Activated gamma-delta T cell treated with anti-CD3 and anti-CD28 coated beads, Interleukin-2, amount 50 U/mL, for 16 hours (primary cell): ENCODE results near the gene ADA.
"Not testable (repeated sequence)": the region's sequence is repeated elsewhere in the genome, so short reads cannot be mapped to it uniquely, and the experiment has no call there.

ENCODE experiments used
- DNase-seq: peaks from one replicate; pipeline ENCODE4 v3.0.0-alpha.2; 2020; ENCODE audit warnings: low read depth

Gene ADA

DNA sequence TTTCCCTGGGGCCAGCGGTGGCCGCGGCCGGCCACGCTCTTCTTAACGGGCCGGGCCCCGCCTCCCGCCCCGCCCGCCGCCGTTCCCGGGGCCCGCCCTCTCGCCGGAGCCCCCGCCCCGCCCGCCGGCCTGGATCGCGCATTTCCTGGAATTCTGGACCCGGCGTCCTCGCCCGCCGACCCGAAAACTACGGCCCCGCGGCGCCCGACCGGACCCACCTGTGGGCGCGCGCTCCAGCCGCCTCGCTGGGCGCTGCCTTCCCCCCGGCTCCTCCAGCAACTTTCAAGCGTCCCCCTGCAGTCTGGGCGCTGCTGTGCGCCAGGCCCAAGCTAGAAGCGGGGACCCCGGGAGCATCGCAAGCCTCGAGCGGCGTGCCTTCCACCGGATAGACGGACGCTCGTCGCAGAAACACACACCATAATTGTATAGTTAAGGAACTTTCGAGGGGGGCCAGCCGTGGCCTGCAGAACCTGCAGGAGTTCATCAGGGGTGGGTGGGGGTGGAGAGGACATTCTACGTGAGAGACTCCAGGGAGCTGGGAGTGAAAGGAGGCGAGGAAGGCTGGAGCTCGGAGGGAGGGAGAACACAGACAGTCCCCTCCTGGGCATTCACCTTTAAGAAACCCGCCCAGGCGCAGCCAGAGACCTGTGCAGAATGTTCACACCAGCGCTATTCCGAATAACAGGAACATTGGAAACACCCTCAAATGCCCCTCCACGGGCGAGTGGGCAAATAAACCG, at the start of gene ADA:
Gene ADA, minus strand, starts transcription at position 16 of the 740 bp plus-strand sequence. CDS start 92 bp downstream, outside the sequence.
- no peak for DNase-seq

GRCh38 chr20:44700306-44700705, 48.8 kb upstream of the ADA start:
- DNase-seq = no peak

DNA sequence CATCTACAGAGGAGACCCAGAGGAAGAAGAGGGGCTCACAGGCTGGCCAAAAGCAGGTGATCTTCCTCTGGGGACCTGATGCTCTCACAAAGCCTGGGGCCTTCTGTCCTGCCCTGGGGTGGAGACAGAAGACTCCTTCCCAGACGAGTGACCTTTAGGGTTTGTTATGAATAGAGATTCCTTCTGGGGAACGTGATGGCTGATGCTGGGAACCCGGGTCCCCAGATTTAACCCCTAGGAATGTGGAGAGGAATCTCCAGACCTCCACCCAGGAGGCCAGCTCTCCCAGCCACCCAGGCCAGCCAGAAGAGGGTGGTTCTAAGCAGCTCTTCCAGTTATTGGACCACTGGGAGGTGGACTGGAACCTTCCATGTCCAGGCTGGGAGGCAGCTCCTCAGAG, 46.9 kb upstream of the ADA start:
- no peak for DNase-seq

GRCh38 chr20:44697041-44697440, 45.5 kb upstream of the ADA start:
- not testable (repeated sequence) for DNase-seq

- no peak for DNase-seq
These were observed 44.8 kb upstream of the ADA start for GRCh38 chr20:44696315-44696714.

GRCh38 chr20:44695674-44696300, 44.3 kb upstream of the ADA start:
- DNase-seq = no peak

DNA sequence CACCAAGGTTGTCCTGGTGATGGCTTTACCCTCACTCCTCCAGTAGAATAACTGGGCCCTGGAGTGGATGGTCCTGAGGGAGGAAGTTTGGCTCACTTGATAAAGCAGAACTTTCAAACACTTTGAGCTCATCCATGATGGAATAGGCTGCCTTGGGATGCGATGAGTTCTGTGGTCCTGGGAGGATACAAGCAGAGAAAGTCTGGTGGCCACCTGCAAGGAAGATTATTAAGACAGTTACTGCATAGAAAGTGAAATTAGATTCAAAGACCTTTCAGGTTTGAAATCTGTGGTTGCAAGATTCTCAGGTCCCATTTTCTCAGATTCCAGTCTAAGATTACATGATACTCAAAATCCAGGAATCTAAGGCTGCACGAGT, 43.8 kb upstream of the ADA start:
- no peak for DNase-seq

- no peak for DNase-seq
These were observed 42.7 kb upstream of the ADA start for GRCh38 chr20:44694159-44694558.

GRCh38 chr20:44693627-44694026, 42.1 kb upstream of the ADA start:
- no peak for DNase-seq

DNA sequence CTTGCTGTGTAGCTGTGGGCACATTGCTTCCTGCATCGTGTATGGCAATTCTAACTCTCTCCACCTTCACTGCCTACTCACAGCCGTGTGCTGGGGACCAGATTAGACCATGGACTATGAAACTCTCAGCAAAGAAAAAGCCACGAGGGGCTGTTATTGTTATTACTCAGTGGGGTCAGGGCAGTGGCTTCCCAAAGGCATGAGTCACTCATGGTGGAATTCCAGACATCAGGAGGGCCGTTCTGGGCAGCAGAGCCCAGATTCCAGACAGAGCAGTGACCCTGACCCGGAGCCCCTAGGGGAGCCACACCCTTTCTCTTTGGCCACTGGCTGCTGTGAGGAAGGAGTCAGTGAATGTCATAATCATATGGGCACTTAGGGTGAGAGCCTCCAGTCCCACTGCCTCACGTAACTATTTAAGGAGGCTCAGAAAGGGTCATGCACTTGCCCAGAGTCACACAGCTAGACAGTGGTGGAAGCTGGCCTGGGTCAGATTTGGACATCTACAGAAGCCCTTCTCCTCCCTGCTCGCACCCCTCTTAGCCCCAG, 41.5 kb upstream of the ADA start:
- DNase-seq = no peak

DNA sequence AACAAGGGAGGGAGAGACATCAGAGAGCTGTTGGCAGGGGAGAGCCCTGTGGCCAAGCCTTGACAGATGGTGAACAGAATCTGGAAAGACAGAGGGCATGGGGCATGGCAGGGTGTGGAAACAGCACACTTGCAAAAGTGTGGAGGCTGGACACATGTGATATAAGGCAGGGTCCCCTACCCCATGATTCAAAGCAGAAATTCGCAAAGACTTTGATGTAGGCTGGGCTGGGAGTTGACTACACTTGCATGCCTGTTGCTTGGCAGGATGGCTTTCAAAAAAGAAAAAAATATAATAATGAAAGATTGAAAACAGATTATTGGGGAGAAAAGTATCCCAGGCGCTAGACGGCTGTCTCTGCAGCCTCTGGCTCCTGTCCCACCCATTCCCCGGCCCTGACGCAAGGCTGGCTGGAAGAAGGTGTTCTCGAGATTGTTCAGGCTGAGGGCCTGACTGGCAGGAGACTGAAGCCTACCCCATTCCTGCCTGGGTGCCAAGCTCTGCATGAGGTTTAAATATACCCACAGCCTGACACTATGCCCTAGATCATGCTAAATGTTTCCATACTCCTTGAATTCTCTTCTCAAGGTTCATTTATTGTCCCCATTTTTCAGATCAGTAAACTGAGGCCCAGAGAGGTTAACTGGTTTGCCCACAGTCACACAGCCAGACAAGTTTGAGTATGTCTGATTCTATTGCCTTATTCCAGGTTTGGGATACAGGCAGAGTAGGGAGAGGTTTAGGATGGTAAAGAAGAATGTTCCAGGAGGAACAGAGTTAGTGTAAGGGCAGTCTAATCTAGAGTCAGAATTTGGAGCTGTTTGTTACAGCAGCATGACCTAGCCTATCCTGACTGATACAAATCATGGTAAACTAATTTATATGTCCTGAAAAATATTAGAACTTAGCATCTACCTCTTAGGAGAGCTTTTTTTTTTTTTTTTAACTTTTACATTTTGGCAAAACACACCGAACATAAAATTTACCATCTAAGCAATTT, 40.2 kb upstream of the ADA start:
- no peak for DNase-seq

GRCh38 chr20:44690781-44691423, 39.4 kb upstream of the ADA start:
- DNase-seq = no peak

- no peak for DNase-seq
These were observed 38.3 kb upstream of the ADA start for GRCh38 chr20:44689809-44690208.

- no peak for DNase-seq
These were observed 36.6 kb upstream of the ADA start for GRCh38 chr20:44688053-44688625.

GRCh38 chr20:44686934-44687333, 35.4 kb upstream of the ADA start:
- no peak for DNase-seq

- no peak for DNase-seq
These were observed 32.8 kb upstream of the ADA start for GRCh38 chr20:44684047-44684967.

DNA sequence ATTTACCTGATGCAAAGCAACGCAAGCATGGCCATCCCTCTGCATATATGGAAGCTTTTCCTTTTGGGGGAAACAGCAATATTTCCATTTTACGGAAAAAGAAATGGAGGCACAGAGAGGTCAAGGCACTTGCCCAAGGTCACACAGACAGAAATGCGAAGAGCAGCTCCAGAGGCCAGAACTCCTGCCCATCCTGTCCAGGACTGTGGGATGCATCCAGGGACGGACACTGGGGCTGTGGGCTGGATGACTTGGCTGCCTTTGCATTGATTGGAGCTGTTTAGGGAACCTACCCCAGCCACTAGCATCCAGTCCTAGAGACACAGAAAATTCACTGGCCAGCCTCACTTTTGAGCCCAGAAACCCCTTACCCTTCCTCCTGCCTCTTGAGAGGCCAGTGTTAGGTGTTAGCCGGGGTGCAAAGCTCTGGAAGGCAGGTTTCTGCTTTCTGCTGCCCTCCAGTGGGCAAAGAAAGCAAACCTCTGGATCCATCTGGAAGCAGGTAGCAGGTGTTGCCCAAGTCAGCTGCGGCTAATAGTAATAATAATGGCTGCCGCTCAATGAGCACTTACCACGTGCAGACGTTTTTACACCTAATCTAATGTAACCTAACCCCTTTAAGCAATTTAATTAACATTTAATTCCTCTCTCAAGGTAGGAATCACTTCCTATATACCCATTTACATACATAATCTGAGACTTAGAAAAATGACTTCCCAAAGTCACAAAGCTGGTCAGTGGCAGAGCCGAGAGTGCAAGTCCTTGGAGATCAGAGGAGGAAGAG, 32.0 kb upstream of the ADA start:
- peak; percentile 20 for DNase-seq

DNA sequence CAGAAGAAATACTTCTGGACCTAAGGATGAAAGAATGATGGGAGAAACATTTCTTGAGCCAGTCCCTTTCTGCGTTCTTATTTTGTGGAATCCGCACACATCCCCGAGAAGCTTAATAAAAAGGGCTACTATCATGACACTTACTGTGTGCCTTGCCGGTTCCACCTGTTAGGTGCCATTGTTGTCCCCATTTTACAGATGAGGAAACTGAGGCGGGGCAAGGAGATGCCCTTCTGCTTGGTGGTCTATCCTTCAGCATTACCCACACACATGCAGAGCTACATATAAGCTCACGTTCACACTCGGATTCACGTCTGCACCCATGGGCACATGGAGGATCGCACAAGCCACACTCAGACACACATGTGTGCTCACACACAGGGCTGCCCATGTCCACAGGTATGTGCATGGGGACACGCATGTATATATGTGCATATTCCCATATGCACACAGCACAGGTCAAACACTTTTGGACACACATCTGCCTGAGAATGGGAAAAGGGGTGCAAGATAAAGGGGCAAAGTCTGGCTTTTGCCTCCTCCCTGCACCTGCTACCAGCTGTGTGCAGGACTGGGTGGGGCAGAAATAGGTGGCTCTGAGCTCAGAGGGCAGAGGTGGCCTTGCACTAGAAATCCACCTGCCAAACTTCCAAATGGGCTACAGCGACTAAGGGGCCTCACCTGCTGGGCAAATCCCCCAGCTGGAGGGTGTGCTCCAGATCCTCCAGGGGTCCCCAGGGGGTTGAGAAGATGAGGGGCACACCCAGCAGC, 30.5 kb upstream of the ADA start:
- no peak for DNase-seq
